Esophagus squamous epithelium (tissue), 4 donors: ENCODE results near the gene MMAA.

Experiments used
- POLR2A ChIP-seq, 4 donors: fragments of 450-650 bp; IDR thresholded peaks; one replicate each; pipeline ENCODE4 v1.6.1; 2017; ENCODE audit warnings: antibody characterized with exemption in 4 of 4, mild to moderate bottlenecking in 4 of 4, moderate library complexity in 3 of 4
- TF ChIP-seq, protein P1 (sequence below), 6 experiments: fragments of 450-650 bp in 4 of 6; fragments of 200-600 bp in 2 of 6; sonication (generic) in 2 of 6; IDR thresholded peaks; one replicate each; pipeline ENCODE4 v1.5.1; 2016 to 2019; ENCODE audit warnings: antibody characterized with exemption in 6 of 6, mild to moderate bottlenecking in 4 of 6, moderate library complexity in 4 of 6

DNA sequence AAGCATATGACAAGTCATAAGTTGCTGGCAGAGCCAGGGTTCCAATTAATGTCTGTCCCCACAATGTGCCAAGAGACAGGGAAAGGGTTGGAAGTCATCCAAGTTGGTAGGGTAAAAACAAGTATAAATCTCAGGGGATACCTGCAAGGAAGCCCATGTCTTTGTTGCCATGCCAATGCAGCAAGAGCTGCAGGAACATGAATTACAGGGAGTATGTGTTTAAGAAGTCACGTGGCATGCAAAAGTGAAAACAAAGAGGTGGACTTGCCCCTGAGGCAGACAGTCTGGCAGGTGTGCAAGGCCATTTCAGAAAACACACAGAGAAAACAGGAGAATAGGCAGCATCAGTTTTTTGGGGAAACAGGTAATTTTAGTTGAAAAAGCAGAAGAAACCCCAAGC lies 90.2 kb downstream of the MMAA start:
- TF ChIP-seq POLR2A (IDR thresholded peaks at IDR 0.05): no peak
- TF ChIP-seq, protein P1, sequence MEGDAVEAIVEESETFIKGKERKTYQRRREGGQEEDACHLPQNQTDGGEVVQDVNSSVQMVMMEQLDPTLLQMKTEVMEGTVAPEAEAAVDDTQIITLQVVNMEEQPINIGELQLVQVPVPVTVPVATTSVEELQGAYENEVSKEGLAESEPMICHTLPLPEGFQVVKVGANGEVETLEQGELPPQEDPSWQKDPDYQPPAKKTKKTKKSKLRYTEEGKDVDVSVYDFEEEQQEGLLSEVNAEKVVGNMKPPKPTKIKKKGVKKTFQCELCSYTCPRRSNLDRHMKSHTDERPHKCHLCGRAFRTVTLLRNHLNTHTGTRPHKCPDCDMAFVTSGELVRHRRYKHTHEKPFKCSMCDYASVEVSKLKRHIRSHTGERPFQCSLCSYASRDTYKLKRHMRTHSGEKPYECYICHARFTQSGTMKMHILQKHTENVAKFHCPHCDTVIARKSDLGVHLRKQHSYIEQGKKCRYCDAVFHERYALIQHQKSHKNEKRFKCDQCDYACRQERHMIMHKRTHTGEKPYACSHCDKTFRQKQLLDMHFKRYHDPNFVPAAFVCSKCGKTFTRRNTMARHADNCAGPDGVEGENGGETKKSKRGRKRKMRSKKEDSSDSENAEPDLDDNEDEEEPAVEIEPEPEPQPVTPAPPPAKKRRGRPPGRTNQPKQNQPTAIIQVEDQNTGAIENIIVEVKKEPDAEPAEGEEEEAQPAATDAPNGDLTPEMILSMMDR (IDR thresholded peaks at IDR 0.05): no peak
